GM12878 (cell line): ENCODE results near the gene DYNLT4. TPM values are rescaled to one million over a fixed set of nuclear protein-coding genes. Genes with fewer than 3 reads are reported as not detected.

Experiments used
- ASH2L ChIP-seq: fragments of 300-600, 200-600 bp; sonication (generic); IDR thresholded peaks from 2 replicates; pipeline ENCODE4 v1.6.1; 2017; ENCODE audit warnings: low read depth, mild to moderate bottlenecking, borderline replicate concordance
- CBFB ChIP-seq: IDR thresholded peaks from 2 replicates; pipeline ENCODE4 v1.6.1; 2016; ENCODE audit warnings: antibody characterized with exemption, low read depth
- CHD2 ChIP-seq: IDR thresholded peaks from 2 replicates; pipeline ENCODE4 v1.6.1; 2011; ENCODE audit warnings: low read depth, low read length, improper control_type of control experiment, borderline replicate concordance
- CREB1 ChIP-seq: IDR thresholded peaks from 2 replicates; pipeline ENCODE4 v1.6.1; 2012; ENCODE audit warnings: low read depth, mild to moderate bottlenecking, inconsistent platforms
- E2F4 ChIP-seq: IDR thresholded peaks from 2 replicates; pipeline ENCODE4 v1.6.1; 2012; ENCODE audit warnings: low read depth, low read length, improper control_type of control experiment
- GABPA ChIP-seq: IDR thresholded peaks from 2 replicates; pipeline ENCODE4 v1.6.1; 2014; ENCODE audit warnings: antibody characterized with exemption, low read depth, mild to moderate bottlenecking, inconsistent platforms
- HDGF ChIP-seq: fragments of 450-650 bp; IDR thresholded peaks from 2 replicates; pipeline ENCODE4 v1.6.1; 2016; ENCODE audit warnings: antibody characterized with exemption
- IKZF2 ChIP-seq, 2 experiments: fragments of 450-650 bp; IDR thresholded peaks; 2 replicates each; pipeline ENCODE4 v1.6.1; 2017; ENCODE audit warnings: mild to moderate bottlenecking in 2 of 2, moderate library complexity in 2 of 2
- IRF3 ChIP-seq: fragments of 450-650 bp; IDR thresholded peaks from 2 replicates; pipeline ENCODE4 v1.6.1; 2014; ENCODE audit warnings: mild to moderate bottlenecking
- KDM1A ChIP-seq: fragments of 200-600 bp; sonication (generic); IDR thresholded peaks from 2 replicates; pipeline ENCODE4 v1.6.1; 2016; ENCODE audit warnings: borderline replicate concordance
- KLF5 ChIP-seq: fragments of 450-650 bp; IDR thresholded peaks from 2 replicates; pipeline ENCODE4 v1.6.1; 2014; ENCODE audit warnings: mild to moderate bottlenecking; ENCODE audit not compliant: partially characterized antibody
- LARP7 ChIP-seq: fragments of 450-650 bp; IDR thresholded peaks from 2 replicates; pipeline ENCODE4 v1.6.1; 2017; ENCODE audit warnings: mild to moderate bottlenecking
- MEF2A ChIP-seq: IDR thresholded peaks from 2 replicates; pipeline ENCODE4 v1.6.1; 2011; ENCODE audit warnings: low read depth, mild to moderate bottlenecking, low read length, moderate library complexity; ENCODE audit not compliant: insufficient read depth
- NBN ChIP-seq: fragments of 450-650 bp; IDR thresholded peaks from 2 replicates; pipeline ENCODE4 v1.6.1; 2016
- NFYB ChIP-seq: IDR thresholded peaks from 2 replicates; pipeline ENCODE4 v1.6.1; 2011; ENCODE audit warnings: low read depth, mild to moderate bottlenecking, low read length, improper control_type of control experiment, moderate library complexity; ENCODE audit not compliant: insufficient read depth
- PAX8 ChIP-seq: fragments of 450-650 bp; IDR thresholded peaks from 2 replicates; pipeline ENCODE4 v1.6.1; 2017; ENCODE audit warnings: mild to moderate bottlenecking, moderate library complexity
- PBX3 ChIP-seq: IDR thresholded peaks from 2 replicates; pipeline ENCODE4 v1.6.1; 2011; ENCODE audit warnings: mild to moderate bottlenecking, low read depth, low read length, moderate library complexity; ENCODE audit not compliant: insufficient replicate concordance
- POLR2AphosphoS5 ChIP-seq: IDR thresholded peaks from 2 replicates; pipeline ENCODE4 v1.6.1; 2011; ENCODE audit warnings: mild to moderate bottlenecking, low read length, inconsistent platforms
- POU2F2 ChIP-seq: IDR thresholded peaks from 3 replicates; pipeline ENCODE4 v1.6.1; 2011; ENCODE audit warnings: low read depth, mild to moderate bottlenecking, low read length, borderline replicate concordance
- RELA ChIP-seq: fragments of 450-650 bp; IDR thresholded peaks from 2 replicates; pipeline ENCODE4 v1.8.0; 2014; ENCODE audit warnings: borderline replicate concordance; ENCODE audit not compliant: partially characterized antibody
- RFX5 ChIP-seq: IDR thresholded peaks from 2 replicates; pipeline ENCODE4 v1.6.1; 2011; ENCODE audit warnings: low read depth, low read length, improper control_type of control experiment
- RUNX3 ChIP-seq: IDR thresholded peaks from 2 replicates; pipeline ENCODE4 v1.6.1; 2012; ENCODE audit warnings: low read length, inconsistent platforms
- SMAD5 ChIP-seq: IDR thresholded peaks from 2 replicates; pipeline ENCODE4 v1.6.1; 2016; ENCODE audit warnings: antibody characterized with exemption, low read depth
- SUPT20H ChIP-seq: IDR thresholded peaks from 2 replicates; pipeline ENCODE4 v1.6.1; 2011; ENCODE audit warnings: low read depth, mild to moderate bottlenecking, low read length, moderate library complexity, borderline replicate concordance; ENCODE audit not compliant: control insufficient read depth
- WRNIP1 ChIP-seq: IDR thresholded peaks from 2 replicates; pipeline ENCODE4 v1.6.1; 2011; ENCODE audit warnings: low read depth, low read length, improper control_type of control experiment, borderline replicate concordance
- ZNF24 ChIP-seq: fragments of 450-650 bp; IDR thresholded peaks from 2 replicates; pipeline ENCODE4 v1.6.1; 2017; ENCODE audit warnings: antibody characterized with exemption, mild to moderate bottlenecking
- polyA plus RNA-seq, 11 experiments: library from polyadenylated mRNA; depleted of rRNA in 4 of 11; unstranded in 6 of 11; stranded (reverse) in 5 of 11; fragments of >200 nt; fragmentation: Nextera tagmentation in 4 of 11; fragmentation: Illumina TruSeq in 1 of 11; extraction: Ambion mirVana in 4 of 11; extraction: Trizol in 1 of 11; gene quantifications; 1 replicate in 1 of 11; 2 replicates in 10 of 11; pipeline versions ENCODE4 v1.2.1 to v1.2.3, GENCODE V29; 2011 to 2016; ENCODE audit warnings: inconsistent platforms in 2 of 11, missing spikeins in 2 of 11, low read depth in 1 of 11
- total RNA-seq, 4 experiments: library from RNA; depleted of rRNA in 3 of 4; stranded (reverse); fragments of >200 nt in 3 of 4; fragmentation: Illumina TruSeq in 1 of 4; extraction: Trizol in 1 of 4; gene quantifications; 2 replicates each; pipeline versions ENCODE4 v1.2.1 to v1.2.3, GENCODE V29; 2013 to 2021

DYNLT4 gene
- total and polyA plus RNA-seq, 10 of the 15 experiments (the other 5 are each of a cell fraction or from before 2014, with no cell fraction given): 0.23 to 0.28 TPM; not detected in 8

- TF ChIP-seq POLR2AphosphoS5: peak; percentile 100
- peak; percentile 47; the same call in 1 of the 2 replicates for TF ChIP-seq WRNIP1
- no peak for TF ChIP-seq RFX5
- TF ChIP-seq RUNX3: peak; percentile 64
- TF ChIP-seq KDM1A: no peak
- TF ChIP-seq GABPA: peak; percentile 64; the same call in 1 of the 2 replicates
- TF ChIP-seq IKZF2 (IDR thresholded peaks at IDR 0.05): peak; percentile 51 to 52
- peak; percentile 78; the same call in 1 of the 2 replicates for TF ChIP-seq ZNF24
- TF ChIP-seq LARP7: no peak
- peak; percentile 99 for TF ChIP-seq PAX8
- peak; percentile 100 for TF ChIP-seq SMAD5
- TF ChIP-seq E2F4: peak; percentile 49; the same call in 1 of the 2 replicates
- TF ChIP-seq PBX3: peak; percentile 43
- peak; percentile 90 for TF ChIP-seq KLF5
- peak; percentile 97 for TF ChIP-seq NBN
- no peak for TF ChIP-seq ASH2L
- no peak for TF ChIP-seq RELA
- TF ChIP-seq HDGF: no peak
- TF ChIP-seq CREB1: peak; percentile 68
- peak; percentile 100 for TF ChIP-seq POU2F2
- TF ChIP-seq SUPT20H: no peak
- no peak for TF ChIP-seq NFYB
- peak; percentile 100 for TF ChIP-seq CBFB
- TF ChIP-seq MEF2A: peak; percentile 87
- no peak for TF ChIP-seq IRF3
- peak; percentile 51; the same call in 1 of the 2 replicates for TF ChIP-seq CHD2
Measured at GRCh38 chr1:44819608-44820327, 12.6 kb upstream of the DYNLT4 start (continued).
